ENCODE data around the gene NOC2L. TPM values are rescaled to one million over a fixed set of nuclear protein-coding genes. Genes with fewer than 3 reads are reported as not detected.

The NOC2L gene
- total RNA-seq, 1 experiment from 2014 or later = 130 TPM

DNA sequence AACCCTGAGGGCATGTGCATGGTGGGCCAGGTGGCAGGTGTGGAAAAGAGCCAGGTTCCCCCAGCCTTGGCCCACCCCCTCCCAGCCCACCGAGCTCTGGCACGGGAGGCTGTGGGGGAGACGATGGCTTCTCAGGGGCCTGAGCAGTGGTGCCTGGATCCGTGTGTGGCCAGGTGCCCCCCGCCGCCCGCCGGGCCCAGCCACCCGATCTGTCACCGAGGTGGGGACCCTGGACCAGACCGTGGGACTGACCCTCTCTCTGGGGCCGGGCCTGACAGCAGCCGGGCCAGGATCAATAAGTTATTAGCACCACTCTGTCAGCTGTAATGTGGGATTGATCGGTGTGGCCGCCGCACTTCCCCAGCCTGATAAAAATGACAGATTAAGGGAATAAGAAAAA, 21.5 kb downstream of the NOC2L start:
- H3K4me1 ChIP-seq (ENCODE audit: insufficient read depth, low read length) = no peaks in the 10 kb centered on the region
- no CpG with 5 or more reads among the region's 16 CpGs for WGBS (ENCODE audit: extremely low coverage, insufficient read length, low lambda C conversion rate)

More for the DNA sequence above, 21.5 kb downstream of the NOC2L start:
- H4K91ac ChIP-seq (ENCODE audit: insufficient read length, low read depth, low read length) = no peak overlapping the region
- no peak overlapping the region for H2BK5ac ChIP-seq (ENCODE audit: insufficient read length, low read length)
- Mint-ChIP-seq H3K9me3 (no peaks in the 10 kb centered on the region), H3K4me1 (peaks cover 9 to 42% of the 10 kb centered on the region in 2 experiments), H3K36me3 (ENCODE audit: insufficient read depth in 1 of 3, low read depth in 3 of 3) (peaks cover 0 to 2% (median 0%) of the 10 kb centered on the region in 3 experiments; a peak in 1 of 7 replicates), H3K27me3 (ENCODE audit: low read depth) (peaks cover 75% of the 10 kb centered on the region), H3K27ac (no peak overlapping the region; a peak in 1 of 7 replicates), H3K4me3 (no peak overlapping the region; a peak in 1 of 5 replicates)
- H3K4ac ChIP-seq (ENCODE audit: low read depth, low read length) = no peak overlapping the region
- H3K9ac ChIP-seq (ENCODE audit: extremely low read depth, insufficient read length, low read length) = no peak overlapping the region
- H4K5ac ChIP-seq (ENCODE audit: insufficient read length, low read depth, low read length) = no peak overlapping the region
- no peak overlapping the region for H3K27ac ChIP-seq (ENCODE audit: insufficient read length, low read depth, low read length)
- no peaks in the 10 kb centered on the region for H3K79me2 ChIP-seq (ENCODE audit: insufficient read depth, low read length)
- H3K4me2 ChIP-seq (ENCODE audit: insufficient read depth, insufficient read length, low read length) = no peak overlapping the region
- H2BK12ac ChIP-seq (ENCODE audit: insufficient read length, low read depth, low read length) = no peak overlapping the region
- H2AK5ac ChIP-seq (ENCODE audit: insufficient read length, low read length) = no peak overlapping the region
- H2AFZ ChIP-seq (ENCODE audit: low read length) = no peak overlapping the region
- no peak overlapping the region for H3K18ac ChIP-seq (ENCODE audit: insufficient read length, low read depth, low read length)
- H2BK15ac ChIP-seq (ENCODE audit: low read depth, low read length) = no peak overlapping the region
- peaks cover 3% of the 10 kb centered on the region for H3K23me2 ChIP-seq (ENCODE audit: insufficient read length, low read depth, low read length, poor library complexity, severe bottlenecking)
- TF ChIP-seq, protein P1, sequence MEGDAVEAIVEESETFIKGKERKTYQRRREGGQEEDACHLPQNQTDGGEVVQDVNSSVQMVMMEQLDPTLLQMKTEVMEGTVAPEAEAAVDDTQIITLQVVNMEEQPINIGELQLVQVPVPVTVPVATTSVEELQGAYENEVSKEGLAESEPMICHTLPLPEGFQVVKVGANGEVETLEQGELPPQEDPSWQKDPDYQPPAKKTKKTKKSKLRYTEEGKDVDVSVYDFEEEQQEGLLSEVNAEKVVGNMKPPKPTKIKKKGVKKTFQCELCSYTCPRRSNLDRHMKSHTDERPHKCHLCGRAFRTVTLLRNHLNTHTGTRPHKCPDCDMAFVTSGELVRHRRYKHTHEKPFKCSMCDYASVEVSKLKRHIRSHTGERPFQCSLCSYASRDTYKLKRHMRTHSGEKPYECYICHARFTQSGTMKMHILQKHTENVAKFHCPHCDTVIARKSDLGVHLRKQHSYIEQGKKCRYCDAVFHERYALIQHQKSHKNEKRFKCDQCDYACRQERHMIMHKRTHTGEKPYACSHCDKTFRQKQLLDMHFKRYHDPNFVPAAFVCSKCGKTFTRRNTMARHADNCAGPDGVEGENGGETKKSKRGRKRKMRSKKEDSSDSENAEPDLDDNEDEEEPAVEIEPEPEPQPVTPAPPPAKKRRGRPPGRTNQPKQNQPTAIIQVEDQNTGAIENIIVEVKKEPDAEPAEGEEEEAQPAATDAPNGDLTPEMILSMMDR (conservative IDR thresholded peaks at IDR 0.05) = no peak
- H3K79me1 ChIP-seq (ENCODE audit: insufficient read depth, low read depth, low read length, poor library complexity, severe bottlenecking) = no peaks in the 10 kb centered on the region
- no peaks in the 10 kb centered on the region for H4K20me1 ChIP-seq (ENCODE audit: control insufficient read depth, insufficient read depth, insufficient read length)
- H2BK120ac ChIP-seq (ENCODE audit: low read depth, low read length, poor library complexity, severe bottlenecking) = no peak overlapping the region
- H3T11ph ChIP-seq (ENCODE audit: low read length) = no peak overlapping the region
- no peak overlapping the region for H4K8ac ChIP-seq (replicated peaks; ENCODE audit: insufficient read length, low read depth, low read length)
- no peak overlapping the region for H3K56ac ChIP-seq (ENCODE audit: insufficient read length, low read depth, low read length)
- no peak overlapping the region for H3K14ac ChIP-seq (ENCODE audit: insufficient read depth, low read length)
- DNase-seq = no peak
- H3K27me3 ChIP-seq (ENCODE audit: insufficient read depth, low read length) = peaks cover 59% of the 10 kb centered on the region
- no peaks in the 10 kb centered on the region for H3K9me3 ChIP-seq (ENCODE audit: control insufficient read depth, low read depth, low read length)
- H3K23ac ChIP-seq (ENCODE audit: insufficient read length, low read depth, low read length) = no peak overlapping the region
- H2BK20ac ChIP-seq (ENCODE audit: low read depth, low read length, poor library complexity, severe bottlenecking) = no peak overlapping the region

All from H9 (cell line).